Measurements from ENCODE around the gene WDR89.
"Not testable (repeated sequence)": the region's sequence is repeated elsewhere in the genome, so short reads cannot be mapped to it uniquely, and the experiment has no call there.

Gene WDR89

DNA sequence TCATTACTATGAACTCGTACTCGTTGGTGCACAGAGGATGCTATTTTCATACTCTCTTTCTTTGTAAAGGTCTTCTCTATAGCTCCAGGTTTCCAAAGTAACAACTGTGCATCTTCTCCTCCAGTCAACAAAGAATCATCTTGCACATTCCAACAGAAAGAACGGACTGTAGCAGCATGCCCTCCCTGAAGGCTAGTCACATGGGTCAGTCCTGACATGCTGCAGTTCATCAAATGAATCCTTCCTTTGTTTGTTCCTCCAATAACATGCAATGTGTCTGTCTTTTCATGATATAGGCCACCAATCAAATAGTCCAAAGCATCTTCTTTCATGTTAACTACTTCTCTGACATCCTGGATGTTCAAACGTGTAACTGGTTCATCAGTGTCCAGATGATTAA lies 42.9 kb downstream of the WDR89 start:
- Mint-ChIP-seq H3K4me1 (ENCODE audit: low read depth) (peaks cover 6% of the 10 kb centered on the region), H3K27ac (no peak overlapping the region), H3K4me3 (no peak overlapping the region), H3K9me3 (peaks cover 35% of the 10 kb centered on the region), H3K36me3 (ENCODE audit: low read depth) (peaks cover 73% of the 10 kb centered on the region), H3K27me3 (no peaks in the 10 kb centered on the region)
- intact Hi-C loops (cut with micrococcal nuclease) = no loop called here

DNA sequence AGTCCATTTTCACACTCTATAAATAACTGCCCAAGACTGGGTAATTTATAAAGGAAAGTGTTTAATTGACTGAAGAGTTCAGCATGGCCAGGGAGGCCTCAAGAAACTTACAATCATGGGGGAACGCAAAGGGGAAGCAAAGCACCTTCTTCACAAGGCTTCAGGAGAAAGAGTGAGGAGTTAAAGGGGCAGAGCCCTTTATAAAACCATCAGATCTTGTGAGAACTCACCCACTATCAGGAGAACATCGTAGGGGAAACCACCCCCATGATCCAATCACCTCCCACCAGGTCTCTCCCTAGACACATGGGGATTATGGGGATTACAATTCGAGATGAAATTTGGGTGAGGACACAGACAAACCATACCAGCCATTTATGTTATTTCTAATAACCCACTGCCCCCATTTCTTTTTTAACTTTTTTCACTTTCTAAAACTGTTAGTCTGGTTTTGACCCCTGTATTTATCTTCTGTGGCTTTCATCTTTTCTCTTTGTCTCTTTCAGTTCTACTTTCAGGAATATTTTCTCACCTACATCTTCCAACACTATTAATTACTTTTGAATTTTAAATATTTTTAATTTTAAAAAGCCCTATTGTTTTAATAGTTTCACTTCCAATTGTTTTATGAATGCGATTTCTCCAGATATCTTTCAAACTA lies 44.5 kb downstream of the WDR89 start:
- Mint-ChIP-seq H3K36me3 (ENCODE audit: low read depth) (peaks cover 64% of the 10 kb centered on the region), H3K27ac (no peak overlapping the region), H3K4me1 (ENCODE audit: low read depth) (peaks cover 6% of the 10 kb centered on the region), H3K9me3 (peaks cover 38% of the 10 kb centered on the region), H3K4me3 (no peak overlapping the region), H3K27me3 (no peaks in the 10 kb centered on the region)
- intact Hi-C loops (cut with micrococcal nuclease) = no loop called here

DNA sequence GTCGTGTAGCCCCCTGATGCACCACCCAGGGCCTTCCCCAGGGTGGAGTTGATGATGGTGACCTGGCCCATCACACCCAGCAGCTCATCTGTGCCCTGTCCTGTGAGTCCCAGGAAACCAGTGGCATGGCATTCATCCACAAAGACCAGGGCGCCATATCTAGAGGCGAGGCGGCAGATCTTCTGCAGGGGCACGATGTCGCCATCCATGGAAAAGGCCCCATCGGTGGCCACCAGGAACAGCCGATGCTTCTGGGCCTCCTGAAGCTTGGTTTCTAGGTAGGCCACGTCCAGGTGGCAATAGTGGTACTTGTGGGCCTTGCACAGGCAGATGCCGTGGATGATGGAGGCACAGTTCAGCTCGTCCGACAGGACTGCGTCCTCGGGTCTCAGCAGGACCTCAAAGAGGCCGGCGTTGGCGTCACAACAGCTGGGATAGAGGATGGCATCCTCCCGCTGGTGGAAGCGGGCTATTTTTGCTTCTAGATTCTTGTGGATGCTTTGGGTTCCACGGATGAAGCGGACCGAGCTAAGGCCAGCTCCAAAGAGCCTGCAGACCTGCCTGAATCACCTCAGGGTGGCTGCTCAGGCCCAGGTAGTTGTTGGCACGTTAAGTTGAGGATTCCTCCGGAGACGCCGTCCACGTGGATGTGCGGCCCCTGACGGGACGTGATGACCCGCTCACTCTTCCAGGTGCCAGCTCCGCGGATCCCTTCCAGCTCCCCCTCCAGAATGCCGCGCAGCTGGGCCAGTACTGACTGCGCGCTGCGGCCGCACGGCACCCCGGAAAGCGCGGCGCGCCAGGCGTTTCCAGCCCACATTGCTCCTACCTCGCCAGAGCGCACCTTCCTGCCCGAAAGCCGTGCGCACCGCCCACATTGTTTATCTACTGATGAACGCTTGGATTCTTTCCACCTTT lies 47.0 kb downstream of the WDR89 start:
- intact Hi-C loops (cut with micrococcal nuclease) = no loop called here
- no peak overlapping the region for H3K27ac Mint-ChIP-seq
- peaks cover 6% of the 10 kb centered on the region for H3K4me1 Mint-ChIP-seq (ENCODE audit: low read depth)
- H3K9me3 Mint-ChIP-seq = peaks cover 38% of the 10 kb centered on the region
- H3K4me3 Mint-ChIP-seq = no peak overlapping the region
- no peaks in the 10 kb centered on the region for H3K27me3 Mint-ChIP-seq
- H3K36me3 Mint-ChIP-seq (ENCODE audit: low read depth) = peaks cover 51% of the 10 kb centered on the region

DNA sequence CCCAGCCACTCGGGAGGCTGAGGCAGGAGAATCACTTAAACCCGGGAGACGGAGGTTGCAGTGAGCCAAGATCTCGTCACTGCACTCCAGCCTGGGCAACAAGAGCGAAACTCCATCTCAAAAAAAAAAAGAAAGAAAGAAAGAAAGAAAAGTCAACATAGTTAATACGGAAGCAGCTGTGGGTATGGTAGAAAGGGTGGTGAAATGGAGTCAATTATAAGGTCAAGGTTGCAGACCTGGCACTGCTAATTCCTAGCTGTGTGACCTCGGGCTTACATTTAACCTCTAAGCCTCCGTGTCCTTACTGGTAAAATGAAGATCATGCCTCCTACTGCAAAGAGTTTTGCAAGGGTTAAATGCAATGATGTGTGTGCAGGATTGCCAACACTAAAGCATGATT lies 58.6 kb downstream of the WDR89 start:
- H3K9me3 Mint-ChIP-seq; H3K4me3 Mint-ChIP-seq; intact Hi-C loops (cut with micrococcal nuclease); H3K27me3 Mint-ChIP-seq; H3K36me3 Mint-ChIP-seq (ENCODE audit: low read depth); H3K4me1 Mint-ChIP-seq (ENCODE audit: low read depth); H3K27ac Mint-ChIP-seq: not testable (repeated sequence)

DNA sequence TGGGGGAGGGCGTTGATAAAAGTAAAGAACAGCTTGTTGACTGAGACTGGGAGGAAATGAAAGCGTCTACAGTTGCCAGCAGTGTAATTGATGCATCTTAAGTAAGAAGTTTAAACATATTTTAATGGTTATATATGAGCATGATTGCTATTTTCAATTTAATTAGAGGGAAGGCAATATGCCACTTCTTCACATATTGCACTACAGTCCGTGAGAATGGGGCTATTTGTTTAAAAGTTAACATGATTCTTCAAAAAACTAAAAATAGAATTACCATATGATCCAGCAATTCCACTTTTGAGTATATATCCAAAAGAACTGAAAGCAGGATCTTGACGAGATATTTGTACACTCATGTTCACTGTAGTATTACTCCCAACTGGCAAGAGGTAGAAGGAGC lies 60.2 kb downstream of the WDR89 start:
- Mint-ChIP-seq H3K36me3 (ENCODE audit: low read depth) (no peaks in the 10 kb centered on the region), H3K27ac (no peak overlapping the region), H3K4me3 (no peak overlapping the region), H3K4me1 (ENCODE audit: low read depth) (no peaks in the 10 kb centered on the region), H3K27me3 (peaks cover 1% of the 10 kb centered on the region), H3K9me3 (no peaks in the 10 kb centered on the region)
- intact Hi-C loops (cut with micrococcal nuclease) = no loop called here

DNA sequence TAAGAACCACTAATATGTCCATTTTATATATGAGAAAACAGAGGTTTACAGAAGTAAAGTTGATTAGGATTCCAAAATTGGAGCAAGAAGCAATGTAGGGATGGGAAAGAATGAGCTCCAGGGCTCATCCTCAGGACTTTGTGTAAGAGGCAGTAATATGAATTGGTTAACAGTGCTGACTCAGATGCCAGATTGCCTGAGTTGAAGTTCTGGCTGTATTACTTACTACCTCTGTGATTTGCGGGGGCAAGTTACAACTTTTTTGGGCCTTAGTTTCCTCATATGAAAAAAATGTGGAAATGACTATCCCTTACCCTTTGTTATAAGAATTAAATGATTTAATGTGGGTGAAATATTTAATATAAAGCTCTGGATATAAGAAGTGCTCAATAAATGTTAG lies 63.4 kb downstream of the WDR89 start:
- no peak overlapping the region for H3K27ac Mint-ChIP-seq
- no peaks in the 10 kb centered on the region for H3K36me3 Mint-ChIP-seq (ENCODE audit: low read depth)
- no peak overlapping the region for H3K4me3 Mint-ChIP-seq
- peaks cover 6% of the 10 kb centered on the region for H3K4me1 Mint-ChIP-seq (ENCODE audit: low read depth)
- intact Hi-C loops (cut with micrococcal nuclease) = no loop called here
- no peaks in the 10 kb centered on the region for H3K9me3 Mint-ChIP-seq
- no peaks in the 10 kb centered on the region for H3K27me3 Mint-ChIP-seq

DNA sequence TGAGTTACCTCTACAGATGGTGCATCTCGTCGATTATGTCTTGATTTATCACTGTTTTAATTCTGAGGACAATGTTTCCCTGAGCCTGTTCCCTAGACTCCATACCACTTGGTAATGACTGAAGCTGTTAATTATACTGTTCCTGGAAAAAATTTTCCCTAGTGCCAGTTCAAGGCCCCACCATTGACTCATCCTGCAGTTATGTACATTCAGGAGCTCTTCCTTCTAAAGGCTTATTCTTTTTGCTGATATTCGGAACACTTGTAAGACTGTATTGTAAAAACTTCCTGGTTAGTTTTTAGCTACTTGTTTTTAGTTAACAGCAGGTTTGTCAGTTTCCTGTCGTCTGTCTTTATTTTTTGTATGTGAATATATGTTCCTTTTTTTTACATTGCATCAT lies 68.1 kb downstream of the WDR89 start:
- no peak overlapping the region for H3K4me3 Mint-ChIP-seq
- no peaks in the 10 kb centered on the region for H3K27me3 Mint-ChIP-seq
- H3K4me1 Mint-ChIP-seq (ENCODE audit: low read depth) = peaks cover 9% of the 10 kb centered on the region
- intact Hi-C loops (cut with micrococcal nuclease) = no loop called here
- H3K9me3 Mint-ChIP-seq = no peaks in the 10 kb centered on the region
- no peaks in the 10 kb centered on the region for H3K36me3 Mint-ChIP-seq (ENCODE audit: low read depth)
- H3K27ac Mint-ChIP-seq = no peak overlapping the region

DNA sequence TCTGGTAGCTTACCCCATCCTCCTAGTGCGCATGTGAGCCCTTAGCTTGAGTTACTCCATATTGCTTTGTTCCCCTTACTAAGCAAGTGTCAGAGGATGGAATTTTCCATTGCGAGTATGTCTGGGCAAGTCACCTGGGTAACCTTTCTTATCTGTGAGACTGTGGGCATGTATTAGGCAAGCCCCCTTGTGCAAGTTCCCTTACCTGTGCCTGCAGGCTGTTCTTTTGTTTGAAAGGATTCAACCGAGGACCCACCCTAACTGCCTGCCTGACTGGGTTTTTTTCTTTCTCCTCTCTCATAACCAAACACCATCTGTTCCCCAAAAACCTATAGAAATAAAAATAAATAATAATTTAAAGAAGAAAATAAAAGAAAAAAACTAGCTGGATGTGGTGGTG lies 76.2 kb downstream of the WDR89 start:
- Mint-ChIP-seq H3K27ac (no peak overlapping the region), H3K9me3 (no peaks in the 10 kb centered on the region), H3K4me3 (no peak overlapping the region), H3K4me1 (ENCODE audit: low read depth) (peaks cover 20% of the 10 kb centered on the region), H3K36me3 (ENCODE audit: low read depth) (no peaks in the 10 kb centered on the region), H3K27me3 (peaks cover 12% of the 10 kb centered on the region)
- intact Hi-C loops (cut with micrococcal nuclease) = no loop called here

DNA sequence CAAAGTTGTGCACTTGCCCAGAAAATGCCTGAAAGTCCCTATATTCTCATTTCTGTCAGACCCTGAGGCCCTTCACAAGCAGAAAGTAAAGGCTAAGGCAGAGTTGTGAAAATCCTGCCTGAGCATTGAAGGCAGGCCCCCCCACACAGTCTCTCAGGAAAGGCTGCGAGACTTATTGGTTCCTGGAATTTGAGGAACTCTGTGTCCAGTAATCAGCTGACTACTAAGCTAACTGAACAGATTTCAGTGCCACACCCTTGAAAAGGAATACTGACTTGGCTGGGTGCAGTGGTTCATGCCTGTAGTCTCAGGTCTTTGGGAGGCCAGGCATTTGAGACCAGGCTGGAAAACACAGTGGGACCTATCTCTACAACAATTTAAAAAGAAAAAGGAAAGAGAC lies 77.4 kb downstream of the WDR89 start:
- intact Hi-C loops (cut with micrococcal nuclease) = no loop called here
- H3K9me3 Mint-ChIP-seq = no peaks in the 10 kb centered on the region
- no peaks in the 10 kb centered on the region for H3K36me3 Mint-ChIP-seq (ENCODE audit: low read depth)
- peak overlapping the region; percentile 91 for H3K27ac Mint-ChIP-seq
- peak overlapping the region; percentile 53 for H3K4me3 Mint-ChIP-seq
- H3K27me3 Mint-ChIP-seq = peaks cover 12% of the 10 kb centered on the region
- peaks cover 20% of the 10 kb centered on the region for H3K4me1 Mint-ChIP-seq (ENCODE audit: low read depth)

DNA sequence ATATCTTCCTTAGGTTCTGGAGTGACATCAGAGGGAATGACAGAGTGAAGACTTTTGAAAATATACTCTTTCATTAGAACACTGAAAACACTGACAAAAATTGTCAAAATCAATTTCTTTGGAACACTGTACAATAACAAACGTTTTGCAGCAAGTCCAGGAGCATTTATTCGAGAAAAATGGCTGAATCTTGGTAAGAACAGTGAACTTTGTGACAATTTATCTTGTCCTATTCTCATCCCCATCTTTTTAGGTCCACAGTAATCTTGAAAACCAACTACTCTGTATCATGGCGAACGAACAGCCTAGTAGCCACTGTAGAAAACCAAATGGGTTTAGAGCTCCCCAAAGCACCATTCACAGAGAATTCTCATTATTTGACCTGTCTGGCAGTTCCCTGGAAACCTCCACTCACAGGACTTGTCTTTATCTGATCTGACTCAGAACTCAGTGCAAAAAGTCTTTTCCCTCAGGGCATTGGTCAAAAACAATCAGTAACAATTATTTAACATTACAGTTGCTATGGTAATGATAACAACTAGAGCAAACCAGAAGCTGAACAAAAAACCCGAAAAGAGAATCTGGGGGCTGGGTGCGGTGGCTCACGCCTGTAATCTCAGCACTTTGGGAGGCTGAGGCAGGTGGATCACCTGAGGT lies 78.2 kb downstream of the WDR89 start:
- Mint-ChIP-seq H3K27ac (peak overlapping the region; percentile 91), H3K36me3 (ENCODE audit: low read depth) (no peaks in the 10 kb centered on the region), H3K4me1 (ENCODE audit: low read depth) (peaks cover 20% of the 10 kb centered on the region), H3K27me3 (peaks cover 12% of the 10 kb centered on the region), H3K4me3 (no peak overlapping the region), H3K9me3 (no peaks in the 10 kb centered on the region)
- intact Hi-C loops (cut with micrococcal nuclease) = no loop called here

DNA sequence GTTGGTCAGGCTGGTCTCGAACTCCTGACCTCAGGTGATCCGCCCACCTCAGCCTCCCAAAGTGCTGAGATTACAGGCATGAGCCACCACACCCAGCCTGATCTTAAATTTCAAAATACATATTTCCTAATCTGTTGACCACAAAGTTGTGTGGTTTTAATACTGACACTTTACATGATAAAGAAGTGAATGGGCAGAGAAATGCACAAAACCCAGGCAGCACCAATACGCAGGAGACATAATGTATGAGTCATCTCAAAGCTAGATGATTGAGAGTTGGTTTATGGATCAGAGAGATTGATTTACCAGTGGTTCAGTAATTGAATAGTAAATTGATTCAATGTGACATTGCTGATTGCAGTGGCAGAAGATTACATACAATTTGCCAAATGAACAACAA lies 79.3 kb downstream of the WDR89 start:
- no peaks in the 10 kb centered on the region for H3K9me3 Mint-ChIP-seq
- H3K27me3 Mint-ChIP-seq = peaks cover 12% of the 10 kb centered on the region
- no peak overlapping the region for H3K4me3 Mint-ChIP-seq
- peaks cover 20% of the 10 kb centered on the region for H3K4me1 Mint-ChIP-seq (ENCODE audit: low read depth)
- H3K27ac Mint-ChIP-seq = no peak overlapping the region
- no peaks in the 10 kb centered on the region for H3K36me3 Mint-ChIP-seq (ENCODE audit: low read depth)
- intact Hi-C loops (cut with micrococcal nuclease) = no loop called here

DNA sequence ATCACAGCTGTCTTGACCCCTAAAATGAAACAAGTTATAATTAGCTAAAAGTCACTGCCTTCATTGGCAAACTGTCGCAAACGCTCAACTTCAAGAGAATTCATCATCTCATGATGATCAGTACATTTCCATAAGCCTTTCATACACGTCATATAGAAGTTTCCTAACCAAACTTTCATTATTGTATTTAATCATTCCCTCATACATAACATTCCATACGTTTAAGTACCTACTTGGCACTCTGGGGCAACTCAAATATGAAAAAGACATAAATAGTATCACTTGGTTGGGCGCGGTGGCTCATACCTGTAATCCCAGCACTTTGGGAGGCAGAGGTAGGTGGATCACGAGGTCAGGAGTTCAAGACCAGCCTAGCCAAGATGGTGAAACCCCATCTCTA lies 86.1 kb downstream of the WDR89 start:
- Mint-ChIP-seq H3K27ac (no peak overlapping the region), H3K36me3 (ENCODE audit: low read depth) (no peaks in the 10 kb centered on the region), H3K27me3 (peaks cover 5% of the 10 kb centered on the region), H3K9me3 (no peaks in the 10 kb centered on the region), H3K4me1 (ENCODE audit: low read depth) (peaks cover 8% of the 10 kb centered on the region), H3K4me3 (no peak overlapping the region)
- intact Hi-C loops (cut with micrococcal nuclease) = no loop called here

DNA sequence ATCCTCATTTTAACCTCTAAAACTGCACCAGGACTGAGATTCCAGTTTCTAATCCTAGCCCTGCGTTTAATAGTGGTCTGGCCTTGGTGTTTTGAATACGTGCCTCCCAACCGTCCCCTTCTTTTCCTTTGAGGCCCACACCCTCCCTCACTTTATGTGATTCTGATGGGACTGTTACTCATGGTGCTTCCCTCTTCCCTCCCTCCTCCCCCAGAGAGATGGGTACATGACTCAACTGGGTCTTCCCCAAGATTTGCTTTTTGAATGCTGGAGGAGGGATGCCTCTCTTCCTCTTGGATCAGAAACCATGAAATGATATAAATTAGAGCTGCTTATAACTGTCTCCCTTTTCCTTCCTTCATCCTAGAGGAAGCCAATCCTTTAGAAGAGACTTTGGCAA lies 90.3 kb downstream of the WDR89 start:
- peaks cover 16% of the 10 kb centered on the region for H3K4me1 Mint-ChIP-seq (ENCODE audit: low read depth)
- no peak overlapping the region for H3K27ac Mint-ChIP-seq
- no peak overlapping the region for H3K4me3 Mint-ChIP-seq
- intact Hi-C loops (cut with micrococcal nuclease) = no loop called here
- no peaks in the 10 kb centered on the region for H3K9me3 Mint-ChIP-seq
- H3K36me3 Mint-ChIP-seq (ENCODE audit: low read depth) = no peaks in the 10 kb centered on the region
- peaks cover 3% of the 10 kb centered on the region for H3K27me3 Mint-ChIP-seq

DNA sequence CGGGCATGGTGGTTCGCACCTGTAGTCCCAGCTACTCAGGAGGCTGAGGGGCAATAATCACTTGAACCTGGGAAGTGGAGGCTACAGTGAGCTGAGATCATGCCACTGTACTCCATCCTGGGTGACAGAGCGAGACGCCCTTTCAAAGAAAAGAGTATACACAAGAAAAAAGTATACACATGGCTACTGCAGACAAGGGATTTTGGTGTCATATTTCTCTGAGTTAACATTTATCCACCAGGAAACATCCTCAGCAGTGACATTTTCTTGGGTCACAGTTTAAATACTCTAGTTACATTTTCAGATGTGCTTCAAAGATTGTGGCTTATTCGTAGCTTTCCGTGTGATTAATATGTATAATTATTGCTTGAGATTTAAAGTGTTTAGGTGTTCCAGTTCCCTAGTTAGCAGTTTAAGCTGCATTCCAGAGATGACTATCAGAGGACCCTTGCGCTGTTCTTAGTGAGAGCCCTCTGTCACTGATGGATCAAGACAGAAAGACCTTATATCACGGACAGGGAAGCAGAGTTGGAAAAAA lies 93.8 kb downstream of the WDR89 start:
- H3K4me3 Mint-ChIP-seq = no peak overlapping the region
- intact Hi-C loops (cut with micrococcal nuclease) = no loop called here
- peaks cover 12% of the 10 kb centered on the region for H3K36me3 Mint-ChIP-seq (ENCODE audit: low read depth)
- H3K9me3 Mint-ChIP-seq = no peaks in the 10 kb centered on the region
- H3K4me1 Mint-ChIP-seq (ENCODE audit: low read depth) = peaks cover 26% of the 10 kb centered on the region
- no peak overlapping the region for H3K27ac Mint-ChIP-seq
- peaks cover 3% of the 10 kb centered on the region for H3K27me3 Mint-ChIP-seq

Measured in dendritic cell treated with granulocyte-macrophage colony-stimulating factor and Interleukin-4, amounts not matched to agents 40 ng/mL and 50 ng/mL, for 4 days (primary cell).